OCI-LY3 (cell line): Measurements from ENCODE around the gene DPT.

ENCODE experiments used
- CTCF ChIP-seq: fragments of 200-600, 300-600 bp; sonication (generic); IDR thresholded peaks from 2 replicates; pipeline ENCODE4 v1.5.1; 2014; ENCODE audit warnings: antibody characterized with exemption, low read length, low read depth
- EZH2phosphoT487 ChIP-seq: fragments of 200-600 bp; shearing (Covaris generic); IDR thresholded peaks from 2 replicates; pipeline ENCODE4 v1.6.1; 2018; ENCODE audit warnings: antibody characterized with exemption, mixed run types, low read depth

GRCh38 chr1:168696125-168696760, 32.8 kb downstream of the DPT start:
- TF ChIP-seq CTCF = no peak
- TF ChIP-seq EZH2phosphoT487 = no peak
